Hippocampal formation (tissue), 2 donors: ENCODE measurements around the gene BHLHE23.
"Not testable (repeated sequence)": the region's sequence is repeated elsewhere in the genome, so short reads cannot be mapped to it uniquely, and the experiment has no call there.

Experiments used
- DNase-seq, 2 donors: peaks; one replicate each; lab custom pipeline; 2025; lab: John Stamatoyannopoulos, UW

Gene BHLHE23

DNA sequence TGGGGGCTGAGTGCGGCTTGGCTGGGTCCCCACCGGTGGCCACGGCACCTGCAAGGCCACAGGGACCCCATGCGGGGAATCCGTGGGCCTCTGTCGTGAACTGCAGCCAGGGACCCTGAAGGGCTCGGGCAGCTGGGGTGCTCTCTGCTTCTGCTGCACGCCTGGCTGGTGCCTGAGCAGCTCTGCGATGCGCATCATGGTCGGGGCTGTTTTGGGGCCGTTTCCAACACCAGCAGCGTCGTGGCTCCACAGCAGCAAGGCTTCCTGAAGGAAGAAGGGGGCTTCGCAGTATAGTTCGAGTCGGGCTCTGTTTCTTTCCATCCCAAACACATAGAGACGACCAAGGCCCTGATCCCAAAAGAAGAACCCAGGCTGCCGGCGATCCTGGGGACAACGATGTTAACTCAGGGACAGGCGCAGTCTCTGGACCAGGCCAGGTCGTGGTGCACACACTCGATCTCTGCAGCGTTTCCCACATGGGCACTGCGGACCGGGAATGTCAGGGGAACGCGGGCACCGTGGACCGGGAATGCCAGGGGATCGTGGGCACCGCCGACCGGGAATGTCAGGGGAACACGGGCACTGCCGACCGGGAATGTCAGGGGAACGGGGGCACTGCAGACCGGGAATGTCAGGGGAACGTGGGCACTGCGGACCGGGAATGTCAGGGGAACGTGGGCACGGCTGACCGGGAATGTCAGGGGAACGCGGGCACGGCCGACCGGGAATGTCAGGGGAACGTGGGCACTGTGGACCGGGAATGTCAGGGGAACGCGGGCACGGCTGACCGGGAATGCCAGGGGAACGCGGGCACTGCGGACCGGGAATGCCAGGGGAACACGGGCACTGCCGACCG lies 36.8 kb upstream of the BHLHE23 start:
- DNase-seq, result no peak

DNA sequence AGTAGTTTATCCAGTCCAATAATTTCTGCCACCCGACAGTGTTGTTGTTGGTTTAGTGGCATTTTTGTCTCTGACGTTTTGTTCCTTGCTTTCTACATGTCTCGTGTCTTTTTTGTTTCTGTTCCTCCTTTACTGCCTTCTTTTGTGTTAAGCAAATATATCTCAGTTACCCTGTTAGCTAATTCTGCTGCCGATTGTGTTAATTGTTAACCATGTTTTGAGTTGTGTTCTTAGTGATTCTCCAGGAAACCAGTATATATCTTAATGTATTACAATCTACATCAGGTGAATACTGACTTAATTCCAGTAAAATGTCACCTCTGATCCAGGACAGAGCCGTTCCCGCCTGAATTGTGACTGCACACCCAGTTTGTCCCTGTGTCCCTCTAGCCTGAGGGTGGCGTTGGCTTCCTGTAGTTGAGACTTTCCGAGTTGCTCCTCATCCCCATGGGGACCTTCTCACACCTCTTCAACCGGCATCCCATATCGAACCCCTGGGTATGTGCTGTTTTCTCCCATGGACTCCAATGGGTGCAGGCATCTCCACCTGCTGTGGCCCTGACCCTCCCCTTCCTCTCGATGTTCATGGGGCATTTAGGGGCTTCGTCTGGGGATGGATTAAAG lies 35.8 kb upstream of the BHLHE23 start:
- no peak for DNase-seq

DNA sequence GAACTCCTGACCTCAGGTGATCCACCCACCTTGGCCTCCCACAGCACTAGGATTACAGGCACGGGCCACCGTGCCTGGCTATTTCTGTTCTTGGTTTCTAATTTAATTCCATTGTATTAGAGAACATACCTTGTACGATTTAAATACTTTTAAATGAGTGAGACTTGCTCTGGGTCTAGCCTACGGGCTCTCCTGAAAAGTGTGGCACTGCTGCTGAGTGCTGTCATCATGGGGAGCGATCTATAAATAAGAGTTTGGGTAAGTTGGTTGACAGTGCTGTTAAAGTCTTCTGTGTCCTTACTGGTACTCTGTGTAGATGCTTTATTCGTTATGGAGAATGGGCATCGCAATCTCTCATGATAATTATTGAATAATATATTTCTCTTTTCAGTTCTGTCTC lies 35.0 kb upstream of the BHLHE23 start:
- no peak for DNase-seq

DNA sequence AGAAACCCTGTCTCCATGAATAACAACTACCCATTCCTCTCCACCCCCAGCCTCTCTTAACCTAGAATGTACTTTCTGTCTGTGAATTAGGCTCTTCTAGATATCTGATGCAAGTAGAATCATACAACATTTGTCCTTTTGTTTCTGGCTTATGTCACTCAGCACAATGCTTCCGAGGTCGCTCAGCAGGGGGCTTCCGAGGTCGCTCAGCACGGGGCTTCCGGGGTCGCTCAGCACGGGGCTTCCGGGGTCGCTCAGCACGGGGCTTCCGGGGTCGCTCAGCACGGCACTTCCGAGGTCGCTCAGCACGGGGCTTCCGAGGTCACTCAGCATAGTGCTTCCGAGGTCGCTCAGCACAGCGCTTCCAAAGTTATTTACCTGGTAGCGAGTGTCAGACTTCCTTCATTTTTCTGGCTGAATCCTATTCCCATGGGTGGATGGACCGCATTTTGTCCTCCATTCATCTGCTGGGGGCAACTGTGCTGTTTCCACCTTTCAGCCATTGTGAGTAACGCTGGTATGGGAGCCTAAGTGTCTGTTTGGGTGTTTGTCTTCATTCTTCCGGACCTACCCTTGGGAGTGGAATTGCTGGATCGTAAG lies 31.0 kb upstream of the BHLHE23 start:
- DNase-seq, result no peak

DNA sequence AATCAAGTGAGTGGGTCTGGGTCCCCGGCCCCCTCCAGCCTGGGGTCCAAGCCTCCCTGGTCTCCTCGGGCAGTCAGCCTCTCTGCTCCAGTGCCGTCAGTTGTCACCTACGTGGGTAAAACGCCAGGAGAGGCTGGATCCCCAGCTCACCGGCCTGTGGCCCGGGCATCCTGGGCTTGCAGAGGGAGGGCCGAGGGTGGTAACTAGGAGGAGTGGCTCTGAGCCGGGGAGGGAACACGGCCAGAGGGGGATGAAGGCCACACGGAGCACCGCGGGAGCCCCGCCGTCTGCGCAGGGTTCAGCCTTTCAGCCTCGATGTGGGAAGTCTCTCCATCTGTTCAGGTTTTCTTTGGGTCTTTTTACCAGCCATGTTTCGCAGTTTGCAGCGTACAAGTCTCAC lies 29.5 kb upstream of the BHLHE23 start:
- DNase-seq, result no peak

DNA sequence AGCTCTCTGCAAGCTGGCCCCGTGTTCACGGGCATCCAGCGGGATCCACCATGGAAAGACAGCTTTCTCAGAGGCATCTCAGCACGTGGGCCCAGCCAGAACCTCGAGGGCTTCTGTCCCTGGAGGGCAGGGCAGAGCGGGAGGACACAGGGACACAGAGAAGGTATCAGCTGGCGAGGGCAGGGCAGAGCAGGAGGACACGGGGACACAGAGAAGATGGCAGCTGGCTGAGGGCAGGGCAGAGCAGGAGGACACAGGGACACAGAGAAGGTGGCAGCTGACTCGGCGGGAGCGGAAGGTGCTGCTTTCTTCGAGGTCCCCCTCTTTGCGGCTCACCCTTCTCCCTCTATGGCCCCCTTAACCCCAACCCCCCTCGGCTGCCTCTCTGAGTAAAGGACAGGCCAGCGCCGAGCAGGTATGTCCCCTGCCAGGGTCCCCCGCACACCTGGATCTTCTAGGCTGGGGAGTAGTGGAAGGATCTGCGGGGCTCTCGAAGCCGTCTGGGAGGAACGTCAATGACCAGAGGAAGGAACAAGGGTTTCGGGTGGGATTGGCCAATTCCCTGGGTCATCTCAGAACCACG lies 28.9 kb upstream of the BHLHE23 start:
- DNase-seq, result no peak

DNA sequence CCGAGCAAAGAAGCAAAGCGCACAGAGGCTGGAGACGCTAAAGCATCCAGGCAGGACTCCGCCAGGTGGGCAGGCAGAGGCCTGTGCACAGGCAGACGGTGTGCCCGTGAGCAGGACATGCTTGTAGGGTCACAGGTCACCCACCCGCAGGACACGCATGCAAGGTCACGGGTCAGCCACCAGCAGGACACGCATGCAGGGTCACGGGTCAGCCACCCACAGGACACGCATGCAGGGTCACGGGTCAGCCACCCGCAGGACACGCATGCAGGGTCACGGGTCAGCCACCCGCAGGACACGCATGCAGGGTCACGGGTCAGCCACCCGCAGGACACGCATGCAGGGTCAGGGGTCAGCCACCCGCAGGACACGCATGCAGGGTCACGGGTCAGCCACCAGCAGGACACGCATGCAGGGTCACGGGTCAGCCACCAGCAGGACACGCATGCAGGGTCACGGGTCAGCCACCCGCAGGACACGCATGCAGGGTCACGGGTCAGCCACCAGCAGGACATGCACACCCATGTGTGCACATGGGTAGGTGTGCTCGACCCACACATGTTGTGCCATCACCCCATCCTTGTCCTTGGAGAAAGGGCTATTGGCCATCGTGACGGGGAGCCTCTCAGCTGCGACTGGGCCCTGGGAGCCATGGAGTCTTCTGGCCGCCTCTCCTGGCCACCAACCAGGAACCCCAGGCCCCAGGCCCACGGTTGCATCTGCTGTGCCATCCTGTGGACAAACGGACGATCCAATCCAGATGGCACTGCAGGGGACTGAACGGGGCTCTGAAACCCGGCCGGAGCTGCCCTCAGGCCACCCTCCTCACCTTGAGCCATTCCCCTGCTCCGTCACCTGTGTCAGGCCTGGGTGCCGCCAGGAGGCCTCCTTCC lies 28.2 kb upstream of the BHLHE23 start:
- DNase-seq, result not testable (repeated sequence)

DNA sequence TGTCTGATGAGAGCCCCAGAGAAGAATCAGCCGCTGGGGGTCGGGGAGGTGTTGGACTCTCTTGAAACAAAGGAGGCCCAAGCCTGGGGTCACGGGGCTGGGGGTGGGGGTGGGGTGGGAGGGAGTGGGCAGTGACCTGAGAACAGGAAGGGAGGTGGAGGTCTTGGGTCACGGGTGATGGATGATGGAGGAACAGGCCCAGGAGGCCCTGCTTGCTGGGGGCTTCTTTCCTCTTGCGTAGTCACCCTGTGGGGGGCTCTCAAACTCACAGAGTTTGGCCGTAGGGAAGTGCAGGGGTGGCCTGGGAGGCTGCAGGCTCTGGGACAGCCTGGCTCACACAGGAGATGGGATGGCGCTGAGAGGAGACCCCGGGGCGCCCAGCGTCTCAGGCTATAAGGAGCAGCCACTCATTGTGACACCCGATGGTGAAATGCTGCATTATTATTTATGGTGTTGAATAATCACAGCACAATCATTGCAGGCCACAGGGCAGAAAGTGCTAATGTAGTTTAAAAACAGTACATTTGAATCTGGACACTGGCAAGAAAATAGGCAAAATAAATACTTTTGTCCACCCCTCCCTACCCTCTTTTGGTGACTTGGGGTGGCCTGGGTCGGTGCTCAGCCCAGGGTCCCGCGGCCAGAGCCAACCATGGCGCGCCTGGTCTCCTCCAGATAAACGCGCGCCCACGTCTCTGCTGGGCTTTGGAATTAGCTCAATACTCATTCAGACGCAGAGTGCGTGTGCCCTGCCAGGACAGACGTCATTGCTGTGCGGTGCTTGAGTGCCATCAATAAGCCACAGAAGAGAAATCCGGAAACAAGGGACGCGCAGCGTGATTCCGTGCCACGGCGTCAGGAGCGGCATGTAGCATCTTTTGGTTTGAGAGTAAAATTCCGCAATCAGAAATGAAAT lies 27.3 kb upstream of the BHLHE23 start:
- DNase-seq, result no peak

DNA sequence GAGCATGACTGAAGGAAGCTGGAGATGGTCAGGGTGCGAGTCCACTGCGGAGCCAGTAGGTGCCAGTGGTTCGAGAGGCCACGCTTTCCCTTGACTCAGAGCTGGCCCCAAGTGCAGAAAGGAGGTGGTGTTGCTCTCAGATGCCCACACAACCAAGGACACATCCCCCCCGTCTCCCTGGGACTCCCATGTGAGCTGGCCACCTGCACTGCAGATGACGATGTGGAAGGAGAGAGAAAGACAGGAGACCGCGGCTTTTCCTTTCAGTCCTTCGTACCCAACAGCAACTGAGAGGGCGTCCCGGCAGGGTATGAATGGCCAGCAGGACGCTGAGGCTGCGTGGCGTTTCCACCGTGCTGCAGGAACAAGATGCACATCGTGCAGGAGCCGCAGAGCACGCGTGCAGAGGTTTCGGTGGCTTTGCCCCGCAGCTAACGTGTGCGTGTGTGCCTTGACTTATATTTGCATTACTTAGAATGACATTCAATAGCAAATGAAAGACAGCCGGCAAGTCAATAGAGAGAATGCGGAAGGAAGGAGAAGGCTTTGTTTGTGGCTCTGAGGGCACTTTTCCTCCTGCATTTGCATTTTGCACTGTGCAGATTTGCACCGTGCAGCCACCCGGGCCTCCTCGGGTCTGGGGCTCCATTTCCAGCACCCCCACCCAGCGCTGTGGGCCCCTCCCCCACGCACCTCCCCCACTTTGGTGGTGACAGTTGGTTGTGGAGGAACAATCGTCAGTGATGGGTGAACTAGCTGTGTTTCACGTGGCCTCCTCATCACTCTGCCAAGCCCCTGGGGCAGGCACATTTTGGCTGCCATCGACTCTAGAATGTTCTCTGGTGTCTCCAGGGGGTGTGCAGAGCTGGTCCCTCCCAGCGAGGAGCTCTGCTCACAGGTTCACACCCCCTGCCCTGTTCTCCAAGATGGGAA lies 26.4 kb upstream of the BHLHE23 start:
- no peak for DNase-seq

DNA sequence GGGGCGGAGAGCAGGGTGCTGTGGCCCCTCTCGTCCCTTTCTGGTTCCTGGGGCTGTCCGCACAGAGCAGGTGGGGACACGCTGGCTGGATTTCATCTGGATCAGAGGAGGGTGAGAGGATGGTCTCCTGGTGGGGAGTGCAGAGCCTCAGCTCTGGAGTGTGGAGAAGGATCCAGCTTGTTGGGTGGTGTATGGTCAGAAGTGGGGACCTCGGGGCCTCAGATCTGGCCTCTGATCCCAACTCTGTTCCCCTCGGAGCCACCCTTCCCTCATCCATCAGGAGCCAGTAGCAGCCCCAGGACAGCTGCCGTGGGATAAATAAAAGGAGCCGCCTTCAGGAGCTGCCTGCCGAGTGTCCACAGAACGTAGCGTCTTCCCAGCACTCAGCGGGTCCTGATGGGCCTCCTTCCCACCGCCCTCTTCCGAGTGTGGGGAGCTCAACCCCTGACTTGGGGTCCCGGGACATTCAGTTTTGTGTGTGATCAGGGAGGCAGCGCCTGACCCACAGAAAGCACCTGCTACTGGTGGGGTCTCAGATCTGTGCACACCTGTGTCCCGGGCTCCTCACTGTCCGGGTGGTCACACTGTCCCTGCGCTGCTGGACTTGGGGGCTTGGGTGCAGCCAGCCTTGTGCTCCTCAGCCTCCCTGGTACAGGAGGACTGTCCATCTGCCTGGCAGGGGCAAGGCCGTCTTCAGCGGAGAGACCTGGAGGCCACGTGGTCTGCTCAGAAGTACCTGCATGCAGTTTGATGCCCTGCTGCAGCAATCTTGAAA lies 25.4 kb upstream of the BHLHE23 start:
- DNase-seq, result no peak

DNA sequence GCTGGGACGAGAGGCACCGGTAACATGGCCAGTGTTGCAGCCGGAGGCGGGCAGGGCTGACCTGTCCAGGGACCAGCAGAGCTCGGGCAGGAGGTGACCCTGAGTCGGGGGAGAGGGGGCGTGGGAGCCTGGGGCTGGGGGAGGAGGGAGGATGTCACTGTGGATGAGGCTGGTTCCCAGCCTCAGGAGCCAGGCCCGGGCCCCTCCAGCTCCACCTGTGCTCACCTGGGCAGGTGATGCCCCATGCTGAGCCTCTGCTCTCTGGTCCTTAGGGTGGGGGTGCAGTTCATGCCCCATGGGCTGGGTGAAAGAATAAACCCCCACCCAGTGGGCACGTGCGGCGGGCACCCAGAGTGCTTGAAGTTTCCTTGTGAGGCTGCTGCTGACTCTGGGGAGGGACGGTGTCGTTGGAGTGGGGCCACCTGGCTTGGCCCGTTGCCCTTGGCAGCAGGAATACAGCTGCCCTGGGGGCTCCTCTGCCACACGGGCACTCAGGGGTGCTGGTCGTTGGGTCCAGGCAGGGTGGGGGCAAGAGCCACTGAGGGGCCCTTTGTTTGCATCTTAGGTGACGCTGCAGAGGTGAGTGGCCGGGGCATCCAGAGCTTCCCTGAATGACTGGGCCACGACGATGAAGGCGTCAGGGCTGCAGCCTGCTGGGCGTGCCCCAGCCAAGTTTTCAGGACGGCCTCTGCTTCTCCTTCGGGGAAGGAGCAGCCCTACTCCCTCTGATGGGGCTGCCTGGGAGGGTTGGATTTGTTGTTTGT lies 24.7 kb upstream of the BHLHE23 start:
- no peak for DNase-seq

DNA sequence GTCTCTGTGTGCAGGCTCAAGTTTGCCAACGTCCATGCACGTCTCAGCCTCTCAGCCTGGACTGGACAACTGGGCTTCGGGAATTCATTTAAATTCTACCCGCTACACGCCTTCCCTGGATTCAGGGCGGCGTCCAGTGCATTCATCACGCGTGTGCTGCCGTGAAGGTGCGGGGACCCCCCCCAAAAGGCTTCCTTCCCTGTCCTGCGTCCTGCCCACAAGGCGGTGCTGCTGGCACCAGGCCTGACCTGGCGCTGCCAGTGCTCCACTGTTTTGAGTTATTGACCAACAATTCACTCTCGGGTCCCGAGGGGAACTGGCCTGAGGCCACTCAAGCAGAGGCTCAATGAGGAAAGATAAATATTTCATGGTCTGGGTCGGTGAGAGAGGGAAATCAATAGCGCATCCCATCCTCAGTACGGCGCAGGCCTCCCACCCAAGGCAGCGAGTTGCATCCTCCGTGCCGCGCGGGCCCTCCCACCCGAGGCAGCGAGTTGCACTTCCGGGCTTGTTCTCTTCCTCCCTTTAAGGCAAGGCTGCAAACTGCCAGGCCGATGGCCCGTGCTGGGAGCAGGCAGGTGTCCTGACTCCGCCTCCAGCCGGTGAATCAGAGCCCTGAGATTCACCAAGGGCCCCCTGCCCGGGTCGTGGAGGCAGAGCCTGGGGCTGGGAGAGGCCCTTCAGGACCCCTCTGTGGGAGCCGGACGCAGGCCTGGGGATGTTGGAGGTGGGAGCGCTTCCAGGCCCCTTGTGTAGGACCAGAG lies 22.8 kb upstream of the BHLHE23 start:
- DNase-seq, result no peak

DNA sequence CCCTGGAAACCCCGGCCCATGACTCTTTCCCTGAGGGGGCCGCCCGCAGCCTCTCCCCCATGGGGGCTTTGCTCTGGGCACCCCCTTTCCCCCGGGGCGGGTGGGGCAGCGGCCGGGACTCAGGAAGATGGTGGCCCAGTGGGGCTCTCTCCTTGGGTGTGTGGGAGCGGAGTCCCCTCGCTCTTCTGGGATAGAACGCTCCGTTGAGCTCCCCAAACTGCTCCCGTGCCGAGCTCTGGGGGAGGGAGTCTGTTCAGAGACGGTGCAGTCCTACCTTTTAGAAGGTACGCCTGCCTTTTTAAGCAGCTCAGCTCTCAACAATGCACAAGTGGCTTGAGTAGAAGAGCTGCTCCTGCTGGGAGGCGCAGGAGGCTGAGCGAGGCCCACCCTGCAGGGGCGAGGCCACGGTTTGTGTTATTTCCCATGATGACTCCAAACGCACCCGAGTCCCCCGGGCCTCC lies 21.7 kb upstream of the BHLHE23 start:
- DNase-seq, result no peak

DNA sequence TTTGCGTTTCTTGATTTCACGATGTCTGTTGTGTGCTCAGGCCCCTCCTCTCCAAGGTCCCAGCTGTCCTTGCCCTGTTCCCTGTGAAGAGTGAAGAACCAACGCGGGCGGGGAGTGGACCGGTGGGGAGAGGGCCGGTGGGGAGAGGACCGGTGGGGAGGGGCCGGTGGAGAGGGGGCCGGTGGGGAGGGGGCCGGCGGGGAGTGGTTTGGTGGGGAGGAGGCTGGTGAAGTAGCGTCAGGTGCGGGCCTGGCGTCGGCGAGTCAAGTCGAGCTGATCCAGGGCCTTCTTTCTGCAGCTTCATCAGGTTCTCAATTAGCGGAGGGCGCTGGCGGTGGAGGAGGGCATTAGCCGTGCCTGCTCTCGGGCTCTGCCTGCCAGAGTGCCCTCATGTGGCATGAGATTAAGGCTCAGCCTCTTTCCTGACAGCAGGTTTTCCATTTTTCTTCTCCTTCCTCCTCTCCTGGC lies 21.2 kb upstream of the BHLHE23 start:
- DNase-seq, result no peak

DNA sequence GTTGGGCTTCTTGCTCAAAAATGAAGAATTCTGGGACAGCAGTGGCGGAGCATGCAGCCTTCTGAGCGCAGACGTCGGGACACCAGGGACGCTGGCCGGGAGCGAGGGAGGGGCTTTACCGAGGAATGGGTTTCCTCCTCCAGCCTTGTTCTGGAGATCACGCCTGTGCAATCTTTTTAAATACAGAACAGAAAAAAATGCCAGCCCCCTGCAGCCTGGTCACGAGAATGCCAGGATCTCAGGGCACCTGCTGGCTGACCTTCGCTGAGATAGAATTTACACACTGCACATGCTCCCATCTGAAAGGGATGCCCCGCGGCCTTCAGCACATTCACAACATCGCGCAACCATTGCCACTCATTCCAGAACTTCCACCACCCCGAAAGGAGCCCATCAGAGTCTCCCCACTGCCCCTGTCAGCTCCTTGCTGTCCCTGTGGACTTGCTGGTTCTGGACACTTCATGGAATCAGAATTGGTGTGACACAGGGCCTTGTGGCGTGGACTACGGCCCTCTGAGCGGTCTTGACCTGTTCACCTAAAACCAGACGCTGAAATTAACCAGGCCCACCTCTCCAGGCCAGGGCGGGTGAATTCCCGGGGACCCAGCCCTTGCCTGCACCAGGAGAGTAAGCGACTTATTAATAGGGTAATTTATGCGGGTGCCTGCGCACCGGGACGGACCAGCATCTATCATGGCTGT lies 20.6 kb upstream of the BHLHE23 start:
- DNase-seq, result no peak

DNA sequence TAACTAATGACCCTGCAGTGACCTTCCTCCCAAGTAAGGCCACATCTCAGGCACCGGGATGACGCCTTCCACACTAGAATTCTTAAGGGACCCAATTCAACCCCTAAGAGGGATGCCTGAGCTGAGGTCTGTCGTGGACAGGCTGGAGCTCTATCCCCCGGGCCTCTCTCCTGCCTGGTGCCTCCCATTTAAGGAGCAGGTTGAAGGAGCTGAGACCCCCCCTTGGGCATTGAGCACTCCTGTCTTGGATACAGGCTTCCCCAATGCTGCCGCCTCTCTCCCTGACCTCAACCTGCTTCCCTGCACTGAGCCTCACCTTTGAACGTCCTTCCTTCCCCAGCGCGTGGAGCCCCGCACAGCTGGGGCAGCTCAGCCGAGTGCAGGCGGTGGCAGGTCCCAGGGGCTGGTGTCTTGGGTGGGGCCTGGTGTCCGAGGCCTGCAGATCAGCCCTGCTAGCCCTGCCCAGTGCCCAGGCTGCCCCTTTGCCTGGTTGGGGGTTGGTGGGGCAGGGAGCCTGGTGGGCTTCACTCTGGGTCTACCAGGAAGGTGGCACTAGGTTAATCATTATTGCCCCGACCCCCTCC lies 19.9 kb upstream of the BHLHE23 start:
- DNase-seq, result no peak
